Large intestine (tissue), 3 donors: ENCODE measurements around the gene OAS2. TPM values are rescaled to one million over a fixed set of nuclear protein-coding genes. Genes with fewer than 3 reads are reported as not detected.

Source experiments
- DNase-seq, 2 donors: peaks; one replicate each; pipeline versions ENCODE4 v3.0.0 to v3.0.0-alpha.2; 2013
- H3K27ac ChIP-seq: one replicate; pipeline ENCODE4 v1.5.1; 2013; ENCODE audit warnings: low read length
- H3K27me3 ChIP-seq: 2 replicates; pipeline ENCODE4 v1.6.1; 2013; ENCODE audit warnings: low read length; ENCODE audit not compliant: control insufficient read depth, insufficient read depth
- H3K36me3 ChIP-seq: 2 replicates; pipeline ENCODE4 v1.6.1; 2013; ENCODE audit warnings: low read length; ENCODE audit not compliant: control insufficient read depth, insufficient read depth
- H3K4me1 ChIP-seq: one replicate; pipeline ENCODE4 v1.6.1; 2013; ENCODE audit warnings: low read length; ENCODE audit not compliant: control insufficient read depth, insufficient read depth
- H3K4me3 ChIP-seq: one replicate; pipeline ENCODE4 v1.5.1; 2013; ENCODE audit warnings: low read length
- H3K9me3 ChIP-seq: one replicate; pipeline ENCODE4 v1.6.1; 2013; ENCODE audit warnings: mild to moderate bottlenecking, low read depth, low read length, moderate library complexity; ENCODE audit not compliant: control insufficient read depth
- WGBS: methylation state at CpG from one replicate; pipeline ENCODE4 v1.1.5; 2013; ENCODE audit warnings: low lambda C conversion rate; ENCODE audit not compliant: insufficient coverage; 5-methylcytosine and 5-hydroxymethylcytosine counted together
- polyA plus RNA-seq: library from polyadenylated mRNA; unstranded; fragments of 120-200 nt; gene quantifications from one replicate; pipeline ENCODE4 v1.2.1, GENCODE V29; 2013

The OAS2 gene
- polyA plus RNA-seq, 1 donor, result 2.9 TPM

- Histone ChIP-seq H3K4me3 (no peak overlapping the region), H3K9me3 (no peaks in the 10 kb centered on the region), H3K36me3 (no peaks in the 10 kb centered on the region), H3K27ac (no peak overlapping the region), H3K4me1 (no peaks in the 10 kb centered on the region), H3K27me3 (peaks cover 3% of the 10 kb centered on the region)
- WGBS, result no CpG with 5 or more reads among the region's 7 CpGs
- no peak for DNase-seq
These were observed 63.2 kb downstream of the OAS2 start for GRCh38 chr12:113041560-113041959.

GRCh38 chr12:113043240-113043639, 64.9 kb downstream of the OAS2 start:
- H3K4me1 ChIP-seq, result no peaks in the 10 kb centered on the region
- no peak overlapping the region for H3K4me3 ChIP-seq
- H3K9me3 ChIP-seq, result no peaks in the 10 kb centered on the region
- WGBS, result no CpG with 5 or more reads among the region's 8 CpGs
- no peak for DNase-seq
- no peak overlapping the region for H3K27ac ChIP-seq
- no peaks in the 10 kb centered on the region for H3K36me3 ChIP-seq
- H3K27me3 ChIP-seq, result peaks cover 3% of the 10 kb centered on the region

- no peak for DNase-seq
- no peak overlapping the region for H3K27ac ChIP-seq
- no peak overlapping the region for H3K4me3 ChIP-seq
- H3K27me3 ChIP-seq, result peaks cover 3% of the 10 kb centered on the region
- WGBS, result no CpG with 5 or more reads among the region's 3 CpGs
- H3K4me1 ChIP-seq, result no peaks in the 10 kb centered on the region
- no peaks in the 10 kb centered on the region for H3K9me3 ChIP-seq
- H3K36me3 ChIP-seq, result no peaks in the 10 kb centered on the region
These were observed 66.2 kb downstream of the OAS2 start for GRCh38 chr12:113044516-113044915.

- Histone ChIP-seq H3K27me3 (peaks cover 10% of the 10 kb centered on the region), H3K27ac (no peak overlapping the region), H3K36me3 (no peaks in the 10 kb centered on the region), H3K9me3 (no peaks in the 10 kb centered on the region), H3K4me1 (no peaks in the 10 kb centered on the region), H3K4me3 (no peak overlapping the region)
- WGBS, result no CpG with 5 or more reads among the region's 6 CpGs
- peak in 1 of 2 donors; percentile 28 for DNase-seq
These were observed 70.4 kb downstream of the OAS2 start for GRCh38 chr12:113048716-113049127.

- no peak overlapping the region for H3K27ac ChIP-seq
- H3K4me1 ChIP-seq, result no peaks in the 10 kb centered on the region
- H3K4me3 ChIP-seq, result no peak overlapping the region
- WGBS, result 10% methylated on average over 2 of the region's 11 CpGs
- DNase-seq, result no peak
- no peaks in the 10 kb centered on the region for H3K9me3 ChIP-seq
- H3K27me3 ChIP-seq, result peaks cover 21% of the 10 kb centered on the region
- no peaks in the 10 kb centered on the region for H3K36me3 ChIP-seq
These were observed 71.8 kb downstream of the OAS2 start for GRCh38 chr12:113049976-113050742.

- no peaks in the 10 kb centered on the region for H3K4me1 ChIP-seq
- no peak for DNase-seq
- H3K9me3 ChIP-seq, result no peaks in the 10 kb centered on the region
- no peak overlapping the region for H3K4me3 ChIP-seq
- peaks cover 25% of the 10 kb centered on the region for H3K27me3 ChIP-seq
- no CpG with 5 or more reads among the region's 7 CpGs for WGBS
- no peak overlapping the region for H3K27ac ChIP-seq
- no peaks in the 10 kb centered on the region for H3K36me3 ChIP-seq
These were observed 72.5 kb downstream of the OAS2 start for GRCh38 chr12:113050795-113051194.

GRCh38 chr12:113051759-113052158, 73.4 kb downstream of the OAS2 start:
- no peak overlapping the region for H3K4me3 ChIP-seq
- no peaks in the 10 kb centered on the region for H3K36me3 ChIP-seq
- H3K27ac ChIP-seq, result no peak overlapping the region
- DNase-seq, result no peak
- peaks cover 33% of the 10 kb centered on the region for H3K27me3 ChIP-seq
- H3K4me1 ChIP-seq, result no peaks in the 10 kb centered on the region
- WGBS, result no CpG with 5 or more reads among the region's 4 CpGs
- H3K9me3 ChIP-seq, result no peaks in the 10 kb centered on the region

GRCh38 chr12:113052326-113052725, 74.0 kb downstream of the OAS2 start:
- Histone ChIP-seq H3K4me3 (no peak overlapping the region), H3K36me3 (no peaks in the 10 kb centered on the region), H3K9me3 (no peaks in the 10 kb centered on the region), H3K4me1 (no peaks in the 10 kb centered on the region), H3K27me3 (peaks cover 36% of the 10 kb centered on the region), H3K27ac (no peak overlapping the region)
- DNase-seq, result no peak
- WGBS, result no CpG with 5 or more reads among the region's 4 CpGs

GRCh38 chr12:113054948-113055486, 76.7 kb downstream of the OAS2 start:
- no peak overlapping the region for H3K27ac ChIP-seq

GRCh38 chr12:113055594-113056380, 77.5 kb downstream of the OAS2 start:
- no CpG with 5 or more reads among the region's 13 CpGs for WGBS
- no peak overlapping the region for H3K27ac ChIP-seq
- H3K27me3 ChIP-seq, result peaks cover 49% of the 10 kb centered on the region
- no peaks in the 10 kb centered on the region for H3K9me3 ChIP-seq
- no peak overlapping the region for H3K4me3 ChIP-seq
- H3K4me1 ChIP-seq, result no peaks in the 10 kb centered on the region
- no peaks in the 10 kb centered on the region for H3K36me3 ChIP-seq
- peak in 1 of 2 donors; percentile 37 for DNase-seq

More at GRCh38 chr12:113054948-113055486, 76.7 kb downstream of the OAS2 start:
- Histone ChIP-seq H3K4me1 (no peaks in the 10 kb centered on the region), H3K9me3 (no peaks in the 10 kb centered on the region), H3K36me3 (no peaks in the 10 kb centered on the region), H3K4me3 (no peak overlapping the region), H3K27me3 (peaks cover 50% of the 10 kb centered on the region)
- WGBS, result no CpG with 5 or more reads among the region's 4 CpGs
- DNase-seq, result no peak
